UCSD-AML1 (cell line): ENCODE data around the gene CNNM3.
"Not testable (repeated sequence)": the region's sequence is repeated elsewhere in the genome, so short reads cannot be mapped to it uniquely, and the experiment has no call there.

Experiments
- DNase-seq: peaks from one replicate; lab custom pipeline; 2025; ENCODE audit not compliant: unreplicated experiment; lab: John Stamatoyannopoulos, UW

Gene CNNM3

GRCh38 chr2:96798733-96799622, 17.1 kb upstream of the CNNM3 start:
- DNase-seq: no peak

- no peak for DNase-seq
Measured at GRCh38 chr2:96799623-96799935, 16.5 kb upstream of the CNNM3 start.

- DNase-seq: no peak
Measured at GRCh38 chr2:96800061-96801004, 15.7 kb upstream of the CNNM3 start.

- DNase-seq: peak; percentile 39
Measured at GRCh38 chr2:96801005-96801785, 14.9 kb upstream of the CNNM3 start.

GRCh38 chr2:96801786-96802595, 14.1 kb upstream of the CNNM3 start:
- DNase-seq: no peak

GRCh38 chr2:96802721-96803120, 13.3 kb upstream of the CNNM3 start:
- no peak for DNase-seq

GRCh38 chr2:96804986-96805385, 11.1 kb upstream of the CNNM3 start:
- no peak for DNase-seq

- DNase-seq: not testable (repeated sequence)
Measured at GRCh38 chr2:96805946-96806345, 10.1 kb upstream of the CNNM3 start.

GRCh38 chr2:96806468-96807126, 9.5 kb upstream of the CNNM3 start:
- DNase-seq: no peak

- no peak for DNase-seq
Measured at GRCh38 chr2:96807127-96807471, 9.0 kb upstream of the CNNM3 start.

GRCh38 chr2:96808176-96808837, 7.8 kb upstream of the CNNM3 start:
- DNase-seq: no peak

GRCh38 chr2:96809216-96809882, 6.7 kb upstream of the CNNM3 start:
- DNase-seq: no peak

GRCh38 chr2:96809951-96810782, 5.9 kb upstream of the CNNM3 start:
- DNase-seq: no peak

GRCh38 chr2:96810783-96811192, 5.3 kb upstream of the CNNM3 start:
- no peak for DNase-seq

GRCh38 chr2:96811917-96812316, 4.2 kb upstream of the CNNM3 start:
- no peak for DNase-seq

- no peak for DNase-seq
Measured at GRCh38 chr2:96813656-96814055, 2.4 kb upstream of the CNNM3 start.

GRCh38 chr2:96815326-96816126, 542 bp upstream of the CNNM3 start:
- no peak for DNase-seq
